HFF-Myc (cell line): ENCODE data around the gene CREB3L2.

Experiments used
- DNase-seq: peaks from one replicate; pipeline ENCODE4 v3.0.0-alpha.2; 2011; ENCODE audit warnings: low read depth; ENCODE audit errors: extremely low read depth
- H3K4me3 ChIP-seq: replicated peaks from 2 replicates; pipeline ENCODE4 v1.5.1; 2011; ENCODE audit warnings: low read depth, mild to moderate bottlenecking, control low read depth, low read length
- TF ChIP-seq, protein P1 (sequence below): IDR thresholded peaks from 2 replicates; pipeline ENCODE4 v1.5.1; 2012; ENCODE audit warnings: mild to moderate bottlenecking, low read depth, low read length, control low read depth; ENCODE audit errors: missing control alignments

CREB3L2 gene

DNA sequence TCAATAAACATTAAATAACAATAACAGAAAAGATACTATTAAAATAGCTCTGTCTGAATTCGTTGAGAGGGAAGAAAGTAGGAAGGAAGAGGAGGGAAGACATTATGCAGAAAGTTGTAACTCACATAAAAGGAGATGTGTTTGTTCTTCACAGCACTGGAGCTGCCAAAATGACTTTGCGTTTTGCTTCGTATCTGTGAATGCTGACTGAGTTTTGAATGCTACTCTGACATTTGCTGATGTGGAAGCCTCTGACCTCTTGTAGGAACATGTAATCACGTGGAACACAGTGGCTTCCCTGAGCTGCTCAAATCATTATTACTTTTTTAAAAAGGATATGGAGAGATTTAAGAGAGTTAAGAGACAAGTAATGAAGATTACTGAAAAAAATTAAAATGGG is 139.5 kb downstream of the CREB3L2 start:
- TF ChIP-seq, protein P1, sequence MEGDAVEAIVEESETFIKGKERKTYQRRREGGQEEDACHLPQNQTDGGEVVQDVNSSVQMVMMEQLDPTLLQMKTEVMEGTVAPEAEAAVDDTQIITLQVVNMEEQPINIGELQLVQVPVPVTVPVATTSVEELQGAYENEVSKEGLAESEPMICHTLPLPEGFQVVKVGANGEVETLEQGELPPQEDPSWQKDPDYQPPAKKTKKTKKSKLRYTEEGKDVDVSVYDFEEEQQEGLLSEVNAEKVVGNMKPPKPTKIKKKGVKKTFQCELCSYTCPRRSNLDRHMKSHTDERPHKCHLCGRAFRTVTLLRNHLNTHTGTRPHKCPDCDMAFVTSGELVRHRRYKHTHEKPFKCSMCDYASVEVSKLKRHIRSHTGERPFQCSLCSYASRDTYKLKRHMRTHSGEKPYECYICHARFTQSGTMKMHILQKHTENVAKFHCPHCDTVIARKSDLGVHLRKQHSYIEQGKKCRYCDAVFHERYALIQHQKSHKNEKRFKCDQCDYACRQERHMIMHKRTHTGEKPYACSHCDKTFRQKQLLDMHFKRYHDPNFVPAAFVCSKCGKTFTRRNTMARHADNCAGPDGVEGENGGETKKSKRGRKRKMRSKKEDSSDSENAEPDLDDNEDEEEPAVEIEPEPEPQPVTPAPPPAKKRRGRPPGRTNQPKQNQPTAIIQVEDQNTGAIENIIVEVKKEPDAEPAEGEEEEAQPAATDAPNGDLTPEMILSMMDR = no peak
- H3K4me3 ChIP-seq = no peak overlapping the region
- DNase-seq = no peak

DNA sequence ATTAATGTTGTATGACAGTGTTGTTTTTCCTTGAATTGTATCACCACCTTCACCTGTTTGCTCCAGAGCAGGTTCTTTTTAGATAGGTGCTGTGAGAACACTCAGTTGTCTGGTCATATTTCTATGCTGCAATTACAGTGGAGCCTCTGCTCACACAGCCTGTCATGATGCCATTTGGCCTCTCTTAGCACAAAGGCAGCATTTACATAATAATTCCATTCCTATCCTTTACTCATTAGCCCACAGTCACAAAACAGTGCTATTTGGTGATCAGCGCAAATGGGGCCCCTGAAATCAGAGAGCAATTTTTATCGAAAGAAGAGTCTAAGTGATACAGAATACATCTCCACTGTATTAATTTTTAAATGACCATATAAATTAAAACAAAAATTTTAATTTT is 141.3 kb downstream of the CREB3L2 start:
- TF ChIP-seq, protein P1 = no peak
- no peak overlapping the region for H3K4me3 ChIP-seq
- DNase-seq = no peak

DNA sequence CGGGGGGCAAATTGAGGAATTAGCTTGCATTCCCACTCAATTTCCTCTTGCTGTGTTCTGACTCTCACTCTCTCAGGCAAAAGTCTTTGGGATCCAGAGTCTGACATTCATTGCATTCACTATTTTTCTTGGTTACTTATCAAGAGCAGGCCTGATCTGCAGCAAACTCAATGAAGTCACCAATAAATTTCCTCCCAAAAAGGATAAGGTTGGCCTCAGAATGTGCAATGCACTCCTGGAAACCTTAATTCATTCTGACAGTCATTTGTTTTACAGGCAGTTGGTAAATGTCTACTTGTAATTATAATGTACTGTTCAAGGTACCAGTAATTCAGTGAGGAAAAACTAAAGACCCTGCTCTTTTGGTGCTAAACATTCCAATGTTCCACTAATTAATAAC is 148.8 kb downstream of the CREB3L2 start:
- H3K4me3 ChIP-seq = no peak overlapping the region
- TF ChIP-seq, protein P1 = no peak
- no peak for DNase-seq

DNA sequence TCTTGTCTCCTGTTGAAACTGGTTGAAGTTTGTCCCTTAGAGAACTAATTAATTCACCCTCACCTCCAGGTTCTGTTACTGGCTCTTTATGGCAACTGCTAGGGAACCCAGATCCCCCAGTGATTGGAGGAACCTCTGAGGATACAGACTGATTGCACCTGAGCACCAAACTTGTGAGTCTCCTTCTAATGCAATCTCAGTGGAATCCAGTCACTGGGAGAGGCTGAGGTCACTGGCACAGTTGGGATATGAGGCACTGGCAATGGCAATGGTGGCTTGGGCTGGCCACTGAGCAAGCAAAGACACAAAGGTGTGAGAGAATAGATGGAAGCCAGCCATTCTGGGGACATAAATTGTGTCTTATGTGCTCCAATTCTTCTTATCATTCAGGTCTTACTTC is 149.8 kb downstream of the CREB3L2 start:
- no peak for DNase-seq
- H3K4me3 ChIP-seq = no peak overlapping the region
- TF ChIP-seq, protein P1 = no peak

DNA sequence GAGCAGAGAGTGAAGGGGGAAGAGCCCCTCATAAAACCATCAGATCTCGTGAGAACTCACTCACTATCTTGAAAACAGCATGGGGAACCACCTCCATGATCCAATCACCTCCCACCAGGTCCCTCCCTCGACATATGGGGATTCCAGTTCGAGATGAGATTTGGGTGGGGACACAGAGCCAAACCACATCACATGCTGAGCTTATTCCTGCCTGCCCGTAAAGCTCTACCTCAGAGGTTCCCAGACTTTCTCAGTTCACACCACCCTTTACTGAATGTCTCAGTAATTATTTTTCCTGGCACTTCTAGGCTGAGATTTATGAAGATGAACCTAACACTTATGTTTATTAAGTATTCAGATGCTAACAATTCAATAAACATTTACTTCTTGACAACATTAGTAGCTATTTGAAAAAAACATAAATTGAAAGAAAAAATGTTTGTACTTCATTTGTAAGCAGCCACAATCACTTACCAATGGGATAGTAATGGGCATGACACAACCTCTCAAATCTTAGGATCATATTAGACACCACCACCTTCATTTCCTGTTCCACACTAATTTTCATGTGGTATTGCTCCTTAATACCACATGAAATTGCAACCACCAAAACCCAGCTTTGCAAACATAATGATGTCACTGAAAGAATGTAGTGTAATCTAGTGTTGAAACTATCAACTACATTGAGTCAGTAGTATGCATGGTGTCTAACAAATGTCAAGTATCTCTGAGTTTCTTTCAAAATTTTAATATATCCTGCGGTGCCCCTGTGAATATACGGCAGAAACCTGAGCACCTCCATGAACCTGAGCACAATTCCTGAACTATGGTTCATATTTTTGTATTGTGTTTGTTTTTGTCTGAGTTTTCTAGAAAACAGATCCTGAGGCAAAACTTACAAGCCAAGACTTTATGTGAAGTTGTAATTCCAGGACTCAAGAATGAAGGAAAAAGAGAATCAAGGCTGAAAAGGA is 150.6 kb downstream of the CREB3L2 start:
- TF ChIP-seq, protein P1 = no peak
- DNase-seq = no peak

DNA sequence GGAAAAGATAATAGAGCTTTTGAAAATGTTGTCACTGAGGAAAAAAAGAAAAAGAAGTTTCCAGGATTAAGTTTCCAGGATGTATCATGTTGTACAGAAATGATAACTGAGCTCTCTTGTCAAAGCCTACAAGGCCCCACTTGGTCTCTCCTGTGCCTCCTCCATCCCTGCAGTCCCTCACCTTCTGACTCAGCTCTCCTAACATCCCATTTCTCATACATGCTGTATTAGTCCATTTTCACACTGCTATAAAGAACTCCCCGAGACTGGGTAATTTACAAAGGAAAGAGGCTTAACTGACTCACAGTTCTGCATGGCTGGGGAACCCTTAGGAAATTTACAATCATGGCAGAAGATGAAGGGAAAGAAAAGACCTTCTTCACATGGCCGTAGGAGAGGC is 151.3 kb downstream of the CREB3L2 start:
- no peak for DNase-seq
- no peak overlapping the region for H3K4me3 ChIP-seq
- TF ChIP-seq, protein P1 = no peak

More for the DNA sequence above, 150.6 kb downstream of the CREB3L2 start:
- no peak overlapping the region for H3K4me3 ChIP-seq
